ENCODE data around the gene SLC16A2.

- TF ChIP-seq, protein P1, sequence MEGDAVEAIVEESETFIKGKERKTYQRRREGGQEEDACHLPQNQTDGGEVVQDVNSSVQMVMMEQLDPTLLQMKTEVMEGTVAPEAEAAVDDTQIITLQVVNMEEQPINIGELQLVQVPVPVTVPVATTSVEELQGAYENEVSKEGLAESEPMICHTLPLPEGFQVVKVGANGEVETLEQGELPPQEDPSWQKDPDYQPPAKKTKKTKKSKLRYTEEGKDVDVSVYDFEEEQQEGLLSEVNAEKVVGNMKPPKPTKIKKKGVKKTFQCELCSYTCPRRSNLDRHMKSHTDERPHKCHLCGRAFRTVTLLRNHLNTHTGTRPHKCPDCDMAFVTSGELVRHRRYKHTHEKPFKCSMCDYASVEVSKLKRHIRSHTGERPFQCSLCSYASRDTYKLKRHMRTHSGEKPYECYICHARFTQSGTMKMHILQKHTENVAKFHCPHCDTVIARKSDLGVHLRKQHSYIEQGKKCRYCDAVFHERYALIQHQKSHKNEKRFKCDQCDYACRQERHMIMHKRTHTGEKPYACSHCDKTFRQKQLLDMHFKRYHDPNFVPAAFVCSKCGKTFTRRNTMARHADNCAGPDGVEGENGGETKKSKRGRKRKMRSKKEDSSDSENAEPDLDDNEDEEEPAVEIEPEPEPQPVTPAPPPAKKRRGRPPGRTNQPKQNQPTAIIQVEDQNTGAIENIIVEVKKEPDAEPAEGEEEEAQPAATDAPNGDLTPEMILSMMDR (IDR thresholded peaks at IDR 0.05) = no peak
- no peak for TF ChIP-seq POLR2A (IDR thresholded peaks at IDR 0.05)
Measured at GRCh38 chrX:74519870-74520269, 98.6 kb downstream of the SLC16A2 start.

Data from body of pancreas (tissue), 4 donors.